Psoas muscle (tissue), 8 donors: ENCODE measurements around the gene GHITM. TPM values are rescaled to one million over a fixed set of nuclear protein-coding genes. Genes with fewer than 3 reads are reported as not detected.

Source experiments
- ATAC-seq, 4 donors: fragments of 200-7000 bp; cut with Tn5 transposase; one replicate each; pipeline ENCODE4 v1.9.1; 2020; ENCODE audit warnings: moderate library complexity in 3 of 4, mild to moderate bottlenecking in 2 of 4
- DNase-seq, 2 donors: peaks; one replicate each; pipeline ENCODE4 v3.0.0-alpha.2; 2020
- H3K27ac ChIP-seq: fragments of 200-600 bp; one replicate; pipeline ENCODE4 v1.8.0; 2022
- H3K27me3 ChIP-seq, 3 donors: fragments of 200-600 bp in 1 of 3; one replicate each; pipeline versions ENCODE4 v1.6.1 to v1.8.0; 2013 to 2022; ENCODE audit warnings: low read length in 2 of 3, mild to moderate bottlenecking in 2 of 3, moderate library complexity in 1 of 3; ENCODE audit not compliant: insufficient read depth in 3 of 3
- H3K36me3 ChIP-seq, 2 donors: fragments of 200-600 bp in 1 of 2; one replicate each; pipeline versions ENCODE4 v1.6.1 to v1.8.0; 2013 to 2022; ENCODE audit warnings: low read depth in 1 of 2, mild to moderate bottlenecking in 1 of 2, moderate library complexity in 1 of 2; ENCODE audit not compliant: insufficient read depth in 1 of 2
- H3K4me1 ChIP-seq: fragments of 200-600 bp; one replicate; pipeline ENCODE4 v1.8.0; 2022
- H3K4me3 ChIP-seq: fragments of 200-600 bp; one replicate; pipeline ENCODE4 v1.8.0; 2022; ENCODE audit warnings: mild to moderate bottlenecking
- H3K9me3 ChIP-seq: fragments of 200-600 bp; one replicate; pipeline ENCODE4 v1.8.0; 2022
- CTCF ChIP-seq: fragments of 200-600 bp; IDR thresholded peaks from one replicate; pipeline ENCODE4 v1.8.0; 2022; ENCODE audit warnings: antibody characterized with exemption
- WGBS, 3 donors: extraction: QIAGEN DNeasy Blood & Tissue Kit; methylation state at CpG; one replicate each; pipeline versions ENCODE4 v1.1.6 to v1.1.7; 2013; 5-methylcytosine and 5-hydroxymethylcytosine counted together
- intact Hi-C, 2 donors: fragments of 100-400 bp; cut with DNase I; formaldehyde crosslinking; loops; one replicate each; pipeline versions ENCODE4 v1.11.0 to v1.14.2; 2022
- polyA plus RNA-seq, 3 donors: library from polyadenylated mRNA; stranded (reverse); fragments of 200-250 nt; gene quantifications; one replicate each; pipeline ENCODE4 v1.2.3, GENCODE V29; 2013
- total RNA-seq, 4 donors: library from RNA; stranded (reverse); fragmentation: NEBNext Ultra II Directional in 2 of 4; extraction: Animal tissue kit (Norgen Biotek cat#: 25700) in 2 of 4; gene quantifications; one replicate each; pipeline versions ENCODE4 v1.2.1 to v1.2.4, GENCODE V29; 2021 to 2023
- donor health status: healthy with polysubstance abuse.
- donor health status: DM: no; HTN: no; CAD: no; lungs with moderate emphysema.
- donor health status: Bipolar disorder and iron deficiency.
- donor health status: healthy.
- donor health status: DM: yes; HTN: yes; CAD: no.
- donor health status: DM: no; HTN: no; CAD: no.
- donor health status: DM: no; HTN: no; CAD: no.
- donor health status: DM: yes; HTN: yes; CAD: no.

GHITM gene
- total and polyA plus RNA-seq, 7 donors: 230 to 633 (median 265) TPM

GRCh38 chr10:84176351-84176750 is 37.0 kb downstream of the GHITM start:
- intact Hi-C loops: no loop called here
- ATAC-seq: no peak
- no peaks in the 10 kb centered on the region for H3K4me1 ChIP-seq
- H3K36me3 ChIP-seq: no peaks in the 10 kb centered on the region
- no peak for DNase-seq
- no peak overlapping the region for H3K27ac ChIP-seq
- WGBS, 3 donors: 78 to 83% (median 81%) methylated on average over 4 of the region's 4 CpGs
- H3K4me3 ChIP-seq: no peak overlapping the region
- H3K27me3 ChIP-seq: peaks cover 0 to 3% (median 0%) of the 10 kb centered on the region in 3 donors
- TF ChIP-seq CTCF: no peak
- no peaks in the 10 kb centered on the region for H3K9me3 ChIP-seq

DNA sequence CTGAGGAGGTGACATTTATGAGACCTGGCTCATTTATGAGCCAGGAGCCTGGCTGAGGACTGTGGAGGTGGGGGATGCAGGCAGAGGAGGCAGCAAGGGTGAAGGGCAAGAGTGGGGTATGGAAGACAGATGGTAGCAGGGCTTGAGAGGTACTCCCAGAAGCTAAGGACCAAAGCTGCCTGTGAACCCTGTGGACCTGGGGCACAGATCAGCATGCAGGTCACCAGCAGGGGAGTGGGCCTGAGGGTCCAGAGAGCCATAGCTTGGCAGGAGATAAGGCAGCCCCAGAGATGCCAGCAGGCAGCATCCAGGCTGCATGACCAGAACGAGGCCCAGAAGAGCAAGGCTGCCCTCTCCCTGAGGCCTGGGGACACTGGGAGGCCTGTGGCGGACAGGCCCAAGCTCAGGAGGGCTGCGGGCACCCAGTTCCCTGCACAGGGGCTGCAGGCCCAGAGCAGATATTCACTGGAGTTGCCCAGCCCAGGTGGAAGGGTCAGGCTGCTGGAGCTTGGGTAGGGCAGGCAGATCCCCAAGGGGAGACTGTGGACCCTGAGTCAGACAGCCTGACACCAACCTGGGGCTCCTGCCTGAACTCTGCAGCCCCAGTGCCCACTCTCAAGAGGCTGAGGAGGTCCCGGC is 37.6 kb downstream of the GHITM start:
- intact Hi-C loops: no loop called here
- no peak for ATAC-seq
- no peak for DNase-seq
- Histone ChIP-seq H3K36me3 (no peaks in the 10 kb centered on the region), H3K27me3 (peaks cover 0 to 3% (median 0%) of the 10 kb centered on the region in 3 donors), H3K4me3 (no peak overlapping the region), H3K9me3 (no peaks in the 10 kb centered on the region), H3K27ac (no peak overlapping the region), H3K4me1 (no peaks in the 10 kb centered on the region)
- no peak for TF ChIP-seq CTCF
- 80 to 90% (median 90%) methylated on average over 4 of the region's 4 CpGs for WGBS, 3 donors

DNA sequence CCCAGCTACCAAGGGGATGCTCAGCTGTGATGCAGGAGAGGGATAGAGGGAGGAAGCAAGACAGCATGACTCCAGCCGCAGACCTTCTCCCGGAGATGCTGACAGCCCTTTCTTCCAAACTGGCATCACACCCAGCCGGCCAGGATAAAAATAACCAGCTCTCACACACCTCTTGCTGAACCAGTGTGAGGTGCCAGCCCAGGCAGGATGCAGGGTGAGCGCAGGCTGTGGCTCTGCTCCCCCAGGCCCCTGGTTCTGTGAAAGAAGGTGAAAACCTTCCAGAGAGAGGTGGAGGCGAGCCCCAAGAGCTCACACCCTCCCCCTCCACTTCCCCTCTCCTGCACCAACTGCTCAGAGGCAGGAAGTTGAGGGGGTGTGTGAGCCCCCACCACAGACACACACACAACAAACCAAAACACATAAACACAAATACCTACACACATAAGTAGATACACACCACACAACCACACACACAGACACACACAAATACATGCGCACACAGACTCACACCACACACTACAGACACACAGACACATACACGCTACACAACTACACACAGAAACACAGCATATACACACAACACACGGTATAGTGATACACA is 38.3 kb downstream of the GHITM start:
- Histone ChIP-seq H3K9me3 (no peaks in the 10 kb centered on the region), H3K4me3 (no peak overlapping the region), H3K27me3 (peaks cover 0 to 3% (median 0%) of the 10 kb centered on the region in 3 donors), H3K27ac (no peak overlapping the region), H3K4me1 (no peaks in the 10 kb centered on the region), H3K36me3 (no peaks in the 10 kb centered on the region)
- DNase-seq (no peak), ATAC-seq (no peak)
- intact Hi-C loops: no loop called here
- 60 to 67% (median 66%) methylated on average over 8 of the region's 8 CpGs for WGBS, 3 donors
- TF ChIP-seq CTCF: no peak

DNA sequence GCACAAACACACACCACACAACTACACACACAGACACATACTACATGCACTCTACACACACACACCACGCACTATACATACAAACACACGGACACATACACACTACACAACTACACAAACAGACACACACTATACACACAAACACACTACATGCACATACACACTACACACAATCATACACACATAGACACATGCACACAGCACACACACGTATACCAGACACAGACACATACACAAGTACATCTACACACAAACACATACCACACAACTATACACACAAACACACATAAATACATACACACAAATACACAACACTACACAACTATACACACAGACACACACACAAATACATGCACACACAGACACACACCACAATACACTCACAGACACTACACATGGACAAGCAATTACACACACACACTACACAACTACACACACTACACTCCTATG is 38.9 kb downstream of the GHITM start:
- no peak overlapping the region for H3K27ac ChIP-seq
- no peak for TF ChIP-seq CTCF
- no peaks in the 10 kb centered on the region for H3K9me3 ChIP-seq
- H3K4me1 ChIP-seq: no peaks in the 10 kb centered on the region
- no peak for DNase-seq
- H3K36me3 ChIP-seq: no peaks in the 10 kb centered on the region
- no peak for ATAC-seq
- H3K4me3 ChIP-seq: no peak overlapping the region
- WGBS, 3 donors: 94 to 99% (median 95%) methylated on average over 3 of the region's 3 CpGs
- H3K27me3 ChIP-seq: peaks cover 0 to 3% (median 0%) of the 10 kb centered on the region in 3 donors
- intact Hi-C loops: no loop called here
